Esophagus squamous epithelium (tissue), 4 donors: ENCODE data around the gene CXADR.
"Not testable (repeated sequence)": the region's sequence is repeated elsewhere in the genome, so short reads cannot be mapped to it uniquely, and the experiment has no call there.

Experiments
- POLR2A ChIP-seq, 4 donors: fragments of 450-650 bp; IDR thresholded peaks; one replicate each; pipeline ENCODE4 v1.6.1; 2017; ENCODE audit warnings: antibody characterized with exemption in 4 of 4, mild to moderate bottlenecking in 4 of 4, moderate library complexity in 3 of 4
- TF ChIP-seq, protein P1 (sequence below), 6 experiments: fragments of 450-650 bp in 4 of 6; fragments of 200-600 bp in 2 of 6; sonication (generic) in 2 of 6; IDR thresholded peaks; one replicate each; pipeline ENCODE4 v1.5.1; 2016 to 2019; ENCODE audit warnings: antibody characterized with exemption in 6 of 6, mild to moderate bottlenecking in 4 of 6, moderate library complexity in 4 of 6

DNA sequence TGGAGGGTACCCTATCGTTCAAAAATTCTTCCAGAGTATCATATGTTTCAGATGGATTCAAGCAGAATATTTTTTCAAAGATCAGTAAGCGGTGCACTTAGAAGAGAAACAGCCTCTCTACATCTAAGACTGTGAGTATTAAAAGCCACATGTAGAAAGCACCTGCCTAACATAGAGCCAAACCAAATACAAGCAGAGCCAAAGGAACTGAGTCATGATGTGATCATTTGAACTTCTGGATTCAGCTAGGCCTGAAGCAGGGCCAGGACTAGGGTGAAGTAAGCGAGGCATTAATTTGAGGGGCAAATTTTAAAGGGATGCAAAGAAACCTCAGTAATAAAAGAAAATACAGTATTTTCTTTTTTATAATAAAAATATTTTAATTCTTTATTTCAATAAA is 23.3 kb upstream of the CXADR start:
- TF ChIP-seq, protein P1, sequence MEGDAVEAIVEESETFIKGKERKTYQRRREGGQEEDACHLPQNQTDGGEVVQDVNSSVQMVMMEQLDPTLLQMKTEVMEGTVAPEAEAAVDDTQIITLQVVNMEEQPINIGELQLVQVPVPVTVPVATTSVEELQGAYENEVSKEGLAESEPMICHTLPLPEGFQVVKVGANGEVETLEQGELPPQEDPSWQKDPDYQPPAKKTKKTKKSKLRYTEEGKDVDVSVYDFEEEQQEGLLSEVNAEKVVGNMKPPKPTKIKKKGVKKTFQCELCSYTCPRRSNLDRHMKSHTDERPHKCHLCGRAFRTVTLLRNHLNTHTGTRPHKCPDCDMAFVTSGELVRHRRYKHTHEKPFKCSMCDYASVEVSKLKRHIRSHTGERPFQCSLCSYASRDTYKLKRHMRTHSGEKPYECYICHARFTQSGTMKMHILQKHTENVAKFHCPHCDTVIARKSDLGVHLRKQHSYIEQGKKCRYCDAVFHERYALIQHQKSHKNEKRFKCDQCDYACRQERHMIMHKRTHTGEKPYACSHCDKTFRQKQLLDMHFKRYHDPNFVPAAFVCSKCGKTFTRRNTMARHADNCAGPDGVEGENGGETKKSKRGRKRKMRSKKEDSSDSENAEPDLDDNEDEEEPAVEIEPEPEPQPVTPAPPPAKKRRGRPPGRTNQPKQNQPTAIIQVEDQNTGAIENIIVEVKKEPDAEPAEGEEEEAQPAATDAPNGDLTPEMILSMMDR (IDR thresholded peaks at IDR 0.05) = not testable (repeated sequence)
- not testable (repeated sequence) for TF ChIP-seq POLR2A (IDR thresholded peaks at IDR 0.05)
